ENCODE results near the gene HIGD1B.

HIGD1B gene

GRCh38 chr17:44837196-44837595 lies 10.5 kb upstream of the HIGD1B start:
- Histone ChIP-seq H3K4me3 (replicated peaks; ENCODE audit: insufficient read depth, low read length) (no peak overlapping the region), H3K27me3 (ENCODE audit: insufficient read depth, poor library complexity, severe bottlenecking) (no peaks in the 10 kb centered on the region), H3K27ac (replicated peaks) (no peak overlapping the region)
- DNase-seq (ENCODE audit: low read depth in 1 of 2, low spot score in 1 of 2) = no peak
- TF ChIP-seq, protein P1, sequence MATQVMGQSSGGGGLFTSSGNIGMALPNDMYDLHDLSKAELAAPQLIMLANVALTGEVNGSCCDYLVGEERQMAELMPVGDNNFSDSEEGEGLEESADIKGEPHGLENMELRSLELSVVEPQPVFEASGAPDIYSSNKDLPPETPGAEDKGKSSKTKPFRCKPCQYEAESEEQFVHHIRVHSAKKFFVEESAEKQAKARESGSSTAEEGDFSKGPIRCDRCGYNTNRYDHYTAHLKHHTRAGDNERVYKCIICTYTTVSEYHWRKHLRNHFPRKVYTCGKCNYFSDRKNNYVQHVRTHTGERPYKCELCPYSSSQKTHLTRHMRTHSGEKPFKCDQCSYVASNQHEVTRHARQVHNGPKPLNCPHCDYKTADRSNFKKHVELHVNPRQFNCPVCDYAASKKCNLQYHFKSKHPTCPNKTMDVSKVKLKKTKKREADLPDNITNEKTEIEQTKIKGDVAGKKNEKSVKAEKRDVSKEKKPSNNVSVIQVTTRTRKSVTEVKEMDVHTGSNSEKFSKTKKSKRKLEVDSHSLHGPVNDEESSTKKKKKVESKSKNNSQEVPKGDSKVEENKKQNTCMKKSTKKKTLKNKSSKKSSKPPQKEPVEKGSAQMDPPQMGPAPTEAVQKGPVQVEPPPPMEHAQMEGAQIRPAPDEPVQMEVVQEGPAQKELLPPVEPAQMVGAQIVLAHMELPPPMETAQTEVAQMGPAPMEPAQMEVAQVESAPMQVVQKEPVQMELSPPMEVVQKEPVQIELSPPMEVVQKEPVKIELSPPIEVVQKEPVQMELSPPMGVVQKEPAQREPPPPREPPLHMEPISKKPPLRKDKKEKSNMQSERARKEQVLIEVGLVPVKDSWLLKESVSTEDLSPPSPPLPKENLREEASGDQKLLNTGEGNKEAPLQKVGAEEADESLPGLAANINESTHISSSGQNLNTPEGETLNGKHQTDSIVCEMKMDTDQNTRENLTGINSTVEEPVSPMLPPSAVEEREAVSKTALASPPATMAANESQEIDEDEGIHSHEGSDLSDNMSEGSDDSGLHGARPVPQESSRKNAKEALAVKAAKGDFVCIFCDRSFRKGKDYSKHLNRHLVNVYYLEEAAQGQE (IDR thresholded peaks at IDR 0.05; ENCODE audit: insufficient replicate concordance, low read depth) = no peak
- TF ChIP-seq POLR2AphosphoS5 (IDR thresholded peaks at IDR 0.05; ENCODE audit: low read depth) (no peak), SPI1 (IDR thresholded peaks at IDR 0.05; ENCODE audit: borderline replicate concordance, low read depth) (no peak), GABPA (IDR thresholded peaks at IDR 0.05; ENCODE audit: low read depth) (no peak)
- TF ChIP-seq, protein P2, sequence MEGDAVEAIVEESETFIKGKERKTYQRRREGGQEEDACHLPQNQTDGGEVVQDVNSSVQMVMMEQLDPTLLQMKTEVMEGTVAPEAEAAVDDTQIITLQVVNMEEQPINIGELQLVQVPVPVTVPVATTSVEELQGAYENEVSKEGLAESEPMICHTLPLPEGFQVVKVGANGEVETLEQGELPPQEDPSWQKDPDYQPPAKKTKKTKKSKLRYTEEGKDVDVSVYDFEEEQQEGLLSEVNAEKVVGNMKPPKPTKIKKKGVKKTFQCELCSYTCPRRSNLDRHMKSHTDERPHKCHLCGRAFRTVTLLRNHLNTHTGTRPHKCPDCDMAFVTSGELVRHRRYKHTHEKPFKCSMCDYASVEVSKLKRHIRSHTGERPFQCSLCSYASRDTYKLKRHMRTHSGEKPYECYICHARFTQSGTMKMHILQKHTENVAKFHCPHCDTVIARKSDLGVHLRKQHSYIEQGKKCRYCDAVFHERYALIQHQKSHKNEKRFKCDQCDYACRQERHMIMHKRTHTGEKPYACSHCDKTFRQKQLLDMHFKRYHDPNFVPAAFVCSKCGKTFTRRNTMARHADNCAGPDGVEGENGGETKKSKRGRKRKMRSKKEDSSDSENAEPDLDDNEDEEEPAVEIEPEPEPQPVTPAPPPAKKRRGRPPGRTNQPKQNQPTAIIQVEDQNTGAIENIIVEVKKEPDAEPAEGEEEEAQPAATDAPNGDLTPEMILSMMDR (IDR thresholded peaks at IDR 0.05; ENCODE audit: insufficient read depth, low read length) = no peak

- H3K4me3 ChIP-seq (replicated peaks; ENCODE audit: insufficient read depth, low read length) = no peak overlapping the region
- H3K27me3 ChIP-seq (ENCODE audit: insufficient read depth, poor library complexity, severe bottlenecking) = no peaks in the 10 kb centered on the region
- H3K27ac ChIP-seq (replicated peaks) = no peak overlapping the region
- TF ChIP-seq, protein P1 (IDR thresholded peaks at IDR 0.05; ENCODE audit: insufficient replicate concordance, low read depth) = no peak
- TF ChIP-seq POLR2AphosphoS5 (IDR thresholded peaks at IDR 0.05; ENCODE audit: low read depth) (no peak), GABPA (IDR thresholded peaks at IDR 0.05; ENCODE audit: low read depth) (no peak), SPI1 (IDR thresholded peaks at IDR 0.05; ENCODE audit: borderline replicate concordance, low read depth) (no peak)
- TF ChIP-seq, protein P2 (IDR thresholded peaks at IDR 0.05; ENCODE audit: insufficient read depth, low read length) = no peak
- no peak for DNase-seq (ENCODE audit: low read depth in 1 of 2, low spot score in 1 of 2)
Measured at GRCh38 chr17:44840274-44840673, 7.4 kb upstream of the HIGD1B start.

GRCh38 chr17:44840936-44841335 lies 6.7 kb upstream of the HIGD1B start:
- no peak for DNase-seq (ENCODE audit: low read depth in 1 of 2, low spot score in 1 of 2)
- Histone ChIP-seq H3K27me3 (ENCODE audit: insufficient read depth, poor library complexity, severe bottlenecking) (no peaks in the 10 kb centered on the region), H3K4me3 (replicated peaks; ENCODE audit: insufficient read depth, low read length) (no peak overlapping the region), H3K27ac (replicated peaks) (no peak overlapping the region)
- no peak for TF ChIP-seq POLR2AphosphoS5 (IDR thresholded peaks at IDR 0.05; ENCODE audit: low read depth)
- TF ChIP-seq GABPA (IDR thresholded peaks at IDR 0.05; ENCODE audit: low read depth) = no peak
- no peak for TF ChIP-seq SPI1 (IDR thresholded peaks at IDR 0.05; ENCODE audit: borderline replicate concordance, low read depth)
- TF ChIP-seq, protein P1 (IDR thresholded peaks at IDR 0.05; ENCODE audit: insufficient replicate concordance, low read depth) = no peak
- TF ChIP-seq, protein P2 (IDR thresholded peaks at IDR 0.05; ENCODE audit: insufficient read depth, low read length) = no peak
